ENCODE data around the gene CIB2. TPM values are rescaled to one million over a fixed set of nuclear protein-coding genes. Genes with fewer than 3 reads are reported as not detected.

Gene CIB2
- total RNA-seq, 1 donor from 2014 or later, result 1.8 TPM

DNA sequence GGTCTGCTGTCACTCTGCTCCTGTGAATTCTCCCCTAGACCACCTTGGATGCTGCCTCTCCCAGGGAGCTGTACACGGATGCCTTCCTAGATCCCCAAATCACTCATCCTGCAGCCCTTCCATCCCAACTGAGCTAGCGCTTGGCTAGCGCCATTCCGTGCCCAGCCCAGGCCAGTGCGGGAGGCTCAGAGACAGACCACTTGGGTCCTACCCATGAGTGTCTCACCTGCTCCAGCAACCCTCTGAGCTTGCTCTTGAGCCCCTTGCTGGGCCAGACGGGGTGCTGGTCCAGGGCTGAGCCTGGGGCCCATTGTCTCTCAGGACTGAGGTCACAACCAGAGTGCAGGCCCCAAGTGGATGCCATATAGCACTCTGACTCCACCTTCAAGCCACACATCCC is 21.1 kb downstream of the CIB2 start:
- FAIRE-seq, result no peak
- H3K27me3 ChIP-seq (ENCODE audit: control insufficient read depth, insufficient read depth, low read length), result no peaks in the 10 kb centered on the region
- H3K36me3 ChIP-seq (ENCODE audit: control insufficient read depth, insufficient read depth, low read length), result no peaks in the 10 kb centered on the region
- no peak for DNase-seq (ENCODE audit: low read depth)
- H3K4me3 ChIP-seq (ENCODE audit: low read depth, low read length), result no peak overlapping the region
- TF ChIP-seq, protein P1, sequence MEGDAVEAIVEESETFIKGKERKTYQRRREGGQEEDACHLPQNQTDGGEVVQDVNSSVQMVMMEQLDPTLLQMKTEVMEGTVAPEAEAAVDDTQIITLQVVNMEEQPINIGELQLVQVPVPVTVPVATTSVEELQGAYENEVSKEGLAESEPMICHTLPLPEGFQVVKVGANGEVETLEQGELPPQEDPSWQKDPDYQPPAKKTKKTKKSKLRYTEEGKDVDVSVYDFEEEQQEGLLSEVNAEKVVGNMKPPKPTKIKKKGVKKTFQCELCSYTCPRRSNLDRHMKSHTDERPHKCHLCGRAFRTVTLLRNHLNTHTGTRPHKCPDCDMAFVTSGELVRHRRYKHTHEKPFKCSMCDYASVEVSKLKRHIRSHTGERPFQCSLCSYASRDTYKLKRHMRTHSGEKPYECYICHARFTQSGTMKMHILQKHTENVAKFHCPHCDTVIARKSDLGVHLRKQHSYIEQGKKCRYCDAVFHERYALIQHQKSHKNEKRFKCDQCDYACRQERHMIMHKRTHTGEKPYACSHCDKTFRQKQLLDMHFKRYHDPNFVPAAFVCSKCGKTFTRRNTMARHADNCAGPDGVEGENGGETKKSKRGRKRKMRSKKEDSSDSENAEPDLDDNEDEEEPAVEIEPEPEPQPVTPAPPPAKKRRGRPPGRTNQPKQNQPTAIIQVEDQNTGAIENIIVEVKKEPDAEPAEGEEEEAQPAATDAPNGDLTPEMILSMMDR (IDR thresholded peaks at IDR 0.05; ENCODE audit: insufficient read depth, low read length, severe bottlenecking), result no peak

DNA sequence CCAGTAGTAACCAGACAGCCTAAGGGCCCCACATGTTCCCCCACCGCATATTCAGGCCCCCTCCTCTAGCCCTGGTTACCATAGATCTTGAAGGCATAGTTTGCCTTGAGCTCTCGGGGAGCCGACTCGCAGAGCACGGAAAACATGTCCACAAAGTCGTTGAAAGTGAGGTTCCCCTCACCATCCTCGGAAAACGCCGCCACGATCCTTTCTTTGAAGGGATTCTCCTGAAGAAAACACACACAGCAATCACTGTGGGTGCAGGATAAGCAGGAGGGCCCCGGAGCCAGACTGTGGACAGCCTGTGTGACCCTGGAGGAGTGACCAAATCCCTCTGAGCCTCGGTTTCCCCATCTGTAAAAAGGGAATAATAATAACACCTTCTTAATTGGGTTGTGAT is 22.1 kb downstream of the CIB2 start:
- Histone ChIP-seq H3K4me3 (ENCODE audit: low read depth, low read length) (no peak overlapping the region), H3K36me3 (ENCODE audit: control insufficient read depth, insufficient read depth, low read length) (no peaks in the 10 kb centered on the region), H3K27me3 (ENCODE audit: control insufficient read depth, insufficient read depth, low read length) (no peaks in the 10 kb centered on the region)
- DNase-seq (ENCODE audit: low read depth) (no peak), FAIRE-seq (no peak)
- TF ChIP-seq, protein P1 (IDR thresholded peaks at IDR 0.05; ENCODE audit: insufficient read depth, low read length, severe bottlenecking), result no peak

DNA sequence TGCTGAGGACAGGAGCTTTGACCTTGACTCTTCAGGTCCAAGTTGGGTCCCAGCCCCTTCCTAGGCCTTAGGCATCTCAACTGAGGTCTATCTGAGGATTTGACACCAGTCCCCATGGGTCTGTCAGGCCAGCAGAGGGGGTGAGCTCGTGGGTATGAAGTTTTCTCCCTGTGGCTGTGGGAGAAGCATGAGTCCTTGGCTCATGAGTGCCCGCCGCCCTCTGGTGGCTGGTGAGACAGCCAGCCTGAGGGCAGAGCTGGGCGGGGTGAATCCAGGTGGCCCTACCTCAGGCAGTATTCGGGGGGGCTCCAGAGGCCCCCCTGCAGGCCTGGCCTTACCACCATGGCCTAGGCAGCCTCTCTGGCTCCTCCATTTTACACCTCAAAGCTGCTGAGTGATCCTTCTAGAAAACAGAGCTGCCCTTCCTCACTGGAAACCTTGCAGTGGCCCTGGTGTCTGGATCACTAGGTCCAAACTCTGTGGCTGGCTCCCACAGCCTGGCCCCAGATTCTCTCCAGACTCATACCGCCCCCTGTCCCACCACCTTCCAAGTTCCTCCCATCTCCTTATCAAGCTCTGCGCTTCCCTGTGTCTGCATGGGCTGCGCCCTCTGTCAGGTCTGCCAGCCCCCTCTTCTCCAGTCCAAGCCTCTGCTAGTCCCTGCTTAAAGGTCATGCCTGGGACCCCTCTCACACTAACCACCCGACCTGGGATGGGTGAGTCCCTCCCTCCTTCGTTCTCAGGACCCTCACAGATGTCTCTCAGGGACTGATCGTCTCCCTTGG is 22.8 kb downstream of the CIB2 start:
- H3K27me3 ChIP-seq (ENCODE audit: control insufficient read depth, insufficient read depth, low read length), result no peaks in the 10 kb centered on the region
- peak; percentile 67 for DNase-seq (ENCODE audit: low read depth)
- H3K36me3 ChIP-seq (ENCODE audit: control insufficient read depth, insufficient read depth, low read length), result no peaks in the 10 kb centered on the region
- no peak overlapping the region for H3K4me3 ChIP-seq (ENCODE audit: low read depth, low read length)
- no peak for FAIRE-seq
- TF ChIP-seq, protein P1 (IDR thresholded peaks at IDR 0.05; ENCODE audit: insufficient read depth, low read length, severe bottlenecking), result peak; percentile 91

DNA sequence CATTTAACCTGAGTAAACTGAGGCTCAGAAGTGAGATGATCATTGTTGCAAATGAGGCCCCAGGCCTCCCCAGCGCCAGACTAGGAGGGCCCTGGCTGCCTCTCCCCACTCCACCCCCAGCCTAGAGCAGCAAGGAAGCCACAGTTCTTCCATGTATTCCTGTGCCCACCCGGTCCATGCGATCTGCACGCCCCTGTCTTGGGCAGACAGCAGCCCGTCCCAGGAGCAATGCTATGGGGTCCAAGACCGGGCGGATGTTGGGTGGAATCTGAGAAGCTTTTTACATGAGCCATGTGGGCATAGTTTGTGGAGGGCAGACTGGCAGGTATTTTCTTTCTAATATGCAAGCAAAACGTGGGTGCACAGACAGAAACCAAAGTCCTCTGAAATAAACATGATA is 23.8 kb downstream of the CIB2 start:
- TF ChIP-seq, protein P1 (IDR thresholded peaks at IDR 0.05; ENCODE audit: insufficient read depth, low read length, severe bottlenecking), result no peak
- DNase-seq (ENCODE audit: low read depth) (no peak), FAIRE-seq (no peak)
- no peaks in the 10 kb centered on the region for H3K27me3 ChIP-seq (ENCODE audit: control insufficient read depth, insufficient read depth, low read length)
- no peaks in the 10 kb centered on the region for H3K36me3 ChIP-seq (ENCODE audit: control insufficient read depth, insufficient read depth, low read length)
- no peak overlapping the region for H3K4me3 ChIP-seq (ENCODE audit: low read depth, low read length)

DNA sequence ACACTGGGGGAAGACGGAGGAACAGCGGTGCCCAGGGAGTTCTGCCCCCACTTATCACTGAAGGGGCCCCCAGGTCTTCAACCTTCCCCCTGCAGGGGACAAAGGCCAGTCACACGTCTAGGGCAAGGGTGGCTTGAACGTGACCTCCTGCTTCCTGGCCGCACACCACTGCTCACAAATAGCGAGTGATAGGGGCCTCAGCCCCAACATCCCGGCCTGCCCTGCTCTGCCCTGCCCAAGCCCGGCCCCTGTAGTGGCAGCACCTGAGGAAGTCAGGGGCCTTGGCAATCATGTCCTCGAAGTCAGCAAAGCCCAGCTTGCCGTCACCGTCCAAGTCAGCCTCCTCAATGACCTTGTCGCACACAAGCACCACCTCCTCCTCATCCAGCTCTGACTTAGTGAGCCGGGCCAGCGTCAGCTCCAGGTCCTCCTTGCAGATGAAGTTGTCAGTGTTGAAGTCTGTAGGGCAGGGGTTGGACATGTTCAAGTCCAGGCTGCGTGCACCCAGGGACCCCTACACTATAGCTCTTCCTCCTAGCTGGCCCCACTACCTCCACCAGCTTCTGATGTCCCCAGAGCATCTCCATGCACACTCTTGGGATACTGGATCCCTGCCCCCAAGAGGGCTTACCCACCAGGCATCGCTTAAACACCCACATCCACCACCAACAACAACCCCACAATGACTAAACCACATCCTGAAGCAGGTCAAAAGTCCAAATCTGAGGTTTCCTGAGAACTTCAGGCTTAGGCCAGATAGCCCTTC is 25.6 kb downstream of the CIB2 start:
- DNase-seq (ENCODE audit: low read depth) (no peak), FAIRE-seq (no peak)
- TF ChIP-seq, protein P1 (IDR thresholded peaks at IDR 0.05; ENCODE audit: insufficient read depth, low read length, severe bottlenecking), result no peak
- H3K27me3 ChIP-seq (ENCODE audit: control insufficient read depth, insufficient read depth, low read length), result no peaks in the 10 kb centered on the region
- no peak overlapping the region for H3K4me3 ChIP-seq (ENCODE audit: low read depth, low read length)
- no peaks in the 10 kb centered on the region for H3K36me3 ChIP-seq (ENCODE audit: control insufficient read depth, insufficient read depth, low read length)

All from bronchial epithelial cell (primary cell).